Osteocyte (in vitro differentiated cells): ENCODE data around the gene TMEM54. TPM values are rescaled to one million over a fixed set of nuclear protein-coding genes. Genes with fewer than 3 reads are reported as not detected.

ENCODE experiments used
- total RNA-seq: library from RNA; stranded (reverse); gene quantifications from 2 replicates; pipeline ENCODE4 v1.2.1, GENCODE V29; 2021

Gene TMEM54
- total RNA-seq, 1 donor from 2014 or later = 7.3 TPM

Other genes with a start within 250 kb of the TMEM54 start
- gene SYNC, start 198.6 kb downstream of the TMEM54 start, total RNA-seq = 23.0 and 24.6 TPM in 2 replicates
- gene YARS1, start 84.0 kb downstream of the TMEM54 start, total RNA-seq = 177 and 191 TPM in 2 replicates
- gene S100PBP, start 83.7 kb downstream of the TMEM54 start, total RNA-seq = 49.8 and 54.4 TPM in 2 replicates
- 2.0 and 3.2 TPM in 2 replicates for gene FNDC5, start 30.5 kb downstream of the TMEM54 start, total RNA-seq
- gene HPCA, start 14.9 kb downstream of the TMEM54 start, total RNA-seq = not detected in 2 replicates
- gene RNF19B, start 63.4 kb upstream of the TMEM54 start, total RNA-seq = 12.6 and 15.3 TPM in 2 replicates
- gene AK2, start 135.5 kb upstream of the TMEM54 start, total RNA-seq = 93.0 and 94.6 TPM in 2 replicates
- 8.0 and 10.4 TPM in 2 replicates for gene AZIN2, start 179.8 kb upstream of the TMEM54 start, total RNA-seq